Endothelial cell of umbilical vein (primary cell): Measurements from ENCODE around the gene MT1G. TPM values are rescaled to one million over a fixed set of nuclear protein-coding genes. Genes with fewer than 3 reads are reported as not detected.
"Not testable (repeated sequence)": the region's sequence is repeated elsewhere in the genome, so short reads cannot be mapped to it uniquely, and the experiment has no call there.

ENCODE experiments used
- BruUV-seq: library from RNA; stranded (reverse); fragments of 400-500 nt; replicated peaks from 2 replicates; lab custom pipeline; 2021; lab: Mats Ljungman, UMichigan
- CTCF ChIA-PET: fragments of 300-600, 350-600 bp; sonication (Branson Sonifier 250); formaldehyde crosslinking; loops from one replicate; lab custom pipeline; 2021; ENCODE audit warnings: antibody characterized with exemption, inconsistent platforms; lab: Charles Lee
- POLR2A ChIA-PET: fragments of 300-600, 350-600 bp; sonication (Branson Sonifier 250); formaldehyde crosslinking; loops from one replicate; lab custom pipeline; 2021; ENCODE audit warnings: antibody characterized with exemption, inconsistent platforms; lab: Charles Lee
- DNase-seq: peaks from one replicate; pipeline ENCODE4 v3.0.0-alpha.2; 2011; ENCODE audit warnings: low read depth, low spot score
- FAIRE-seq: peaks from 2 replicates; lab custom pipeline; 2011; peaks lifted over from hg19 to GRCh38; lab: Jason Lieb, UNC
- H2AFZ ChIP-seq: 2 replicates; pipeline ENCODE4 v1.6.0; 2012; ENCODE audit warnings: low read depth, low read length, control low read depth, inconsistent platforms
- H3K27ac ChIP-seq: 2 replicates; pipeline ENCODE4 v1.5.1; 2011; ENCODE audit warnings: low read depth, mild to moderate bottlenecking, control low read depth, low read length, moderate library complexity; ENCODE audit not compliant: insufficient read depth
- H3K27me3 ChIP-seq, 2 experiments: 2 replicates each; pipeline versions ENCODE4 v1.6.0 to v1.6.1; 2011; ENCODE audit warnings: low read length in 2 of 2, mixed read lengths in 1 of 2; ENCODE audit not compliant: control insufficient read depth in 2 of 2, insufficient read depth in 2 of 2
- H3K36me3 ChIP-seq, 2 experiments: 2 replicates in 1 of 2; 3 replicates in 1 of 2; pipeline ENCODE4 v1.5.1; 2011; ENCODE audit warnings: low read length in 2 of 2, mild to moderate bottlenecking in 1 of 2, moderate library complexity in 1 of 2; ENCODE audit not compliant: control insufficient read depth in 2 of 2, insufficient read depth in 2 of 2; ENCODE audit errors: extremely low read depth in 1 of 2
- H3K4me1 ChIP-seq: 3 replicates; pipeline ENCODE4 v1.5.1; 2011; ENCODE audit warnings: mild to moderate bottlenecking, low read length; ENCODE audit not compliant: control insufficient read depth, insufficient read depth; ENCODE audit errors: extremely low read depth
- H3K4me2 ChIP-seq: 2 replicates; pipeline ENCODE4 v1.6.1; 2011; ENCODE audit warnings: low read length, control low read depth, mixed read lengths; ENCODE audit not compliant: insufficient read depth
- H3K4me3 ChIP-seq, 3 experiments: fragments of 200-600 bp in 1 of 3; sonication (generic), shearing (Covaris generic) in 1 of 3; replicated peaks in 1 of 3; 2 replicates each; pipeline ENCODE4 v1.5.1; 2011 to 2016; ENCODE audit warnings: control low read depth in 3 of 3, low read length in 3 of 3, mild to moderate bottlenecking in 2 of 3, inconsistent platforms in 1 of 3, low read depth in 1 of 3, moderate library complexity in 1 of 3; ENCODE audit not compliant: insufficient read depth in 1 of 3
- H3K79me2 ChIP-seq: 2 replicates; pipeline ENCODE4 v1.6.0; 2012; ENCODE audit warnings: low read length, inconsistent platforms; ENCODE audit not compliant: control insufficient read depth, insufficient read depth
- H3K9ac ChIP-seq: replicated peaks from 2 replicates; pipeline ENCODE3; 2011; ENCODE audit warnings: low read length, control low read depth; ENCODE audit not compliant: insufficient read depth; ENCODE audit errors: extremely low read depth
- H3K9me1 ChIP-seq: replicated peaks from 3 replicates; pipeline ENCODE4 v1.6.0; 2011; ENCODE audit warnings: mild to moderate bottlenecking, low read length; ENCODE audit not compliant: control insufficient read depth, insufficient read depth; ENCODE audit errors: extremely low read depth
- H3K9me3 ChIP-seq: replicated peaks from 2 replicates; pipeline ENCODE4 v1.5.1; 2012; ENCODE audit warnings: low read length, inconsistent platforms; ENCODE audit not compliant: control insufficient read depth, insufficient read depth
- H4K20me1 ChIP-seq: replicated peaks from 2 replicates; pipeline ENCODE3; 2011; ENCODE audit warnings: mild to moderate bottlenecking, low read length; ENCODE audit not compliant: control insufficient read depth, insufficient read depth; ENCODE audit errors: extremely low read depth
- EZH2 ChIP-seq: IDR thresholded peaks from 2 replicates; pipeline ENCODE4 v1.6.1; 2012; ENCODE audit warnings: borderline replicate concordance, low read depth, mild to moderate bottlenecking, moderate library complexity, low read length, inconsistent platforms; ENCODE audit not compliant: severe bottlenecking
- FOS ChIP-seq: IDR thresholded peaks from 2 replicates; pipeline ENCODE4 v1.6.1; 2011; ENCODE audit warnings: mild to moderate bottlenecking, low read length, moderate library complexity, borderline replicate concordance; ENCODE audit not compliant: insufficient read depth
- GATA2 ChIP-seq: IDR thresholded peaks from 2 replicates; pipeline ENCODE4 v1.7.0; 2011; ENCODE audit warnings: low read depth, mild to moderate bottlenecking, moderate library complexity, mixed read lengths, low read length; ENCODE audit not compliant: insufficient read length, insufficient read depth
- JUN ChIP-seq: IDR thresholded peaks from 2 replicates; pipeline ENCODE4 v1.6.1; 2011; ENCODE audit warnings: borderline replicate concordance, low read depth; ENCODE audit not compliant: insufficient read length, insufficient read depth
- MYC ChIP-seq: IDR thresholded peaks from one replicate; pipeline ENCODE4 v1.6.1; 2011; ENCODE audit warnings: mild to moderate bottlenecking, low read depth, low read length
- POLR2A ChIP-seq: IDR thresholded peaks from 2 replicates; pipeline ENCODE4 v1.6.1; 2012; ENCODE audit warnings: low read depth, mild to moderate bottlenecking, control low read depth, low read length
- POLR2AphosphoS5 ChIP-seq: IDR thresholded peaks from 2 replicates; pipeline ENCODE4 v1.6.1; 2012; ENCODE audit warnings: low read depth, mild to moderate bottlenecking, control low read depth, low read length, moderate library complexity; ENCODE audit not compliant: insufficient read depth
- dilution Hi-C: fragments of 300-500 bp; cut with MboI; formaldehyde crosslinking; loops from one replicate; pipeline ENCODE4 v1.15.0; 2019; ENCODE audit warnings: low sequenced_read_pairs; ENCODE audit not compliant: extremely low pct_ligation_motif_present
- intact Hi-C: fragments of 100-400 bp; cut with micrococcal nuclease; formaldehyde crosslinking; loops from one replicate; pipeline ENCODE4 v1.10.0; 2022
- polyA plus RNA-seq, 4 experiments: library from polyadenylated mRNA; depleted of rRNA in 3 of 4; stranded (reverse) in 3 of 4; unstranded in 1 of 4; fragments of >200 nt; gene quantifications; 2 replicates each; pipeline versions ENCODE4 v1.2.1 to v1.2.3, GENCODE V29; 2011 to 2012; ENCODE audit warnings: missing spikeins in 1 of 4
- total RNA-seq: library from RNA; stranded (reverse); gene quantifications from 2 replicates; pipeline ENCODE4 v1.2.3, GENCODE V29; 2021
- TF ChIP-seq, protein P1 (sequence below): IDR thresholded peaks from 2 replicates; pipeline ENCODE4 v1.6.1; 2011; ENCODE audit not compliant: insufficient read depth, insufficient read length
- TF ChIP-seq, protein P2 (sequence below), 2 donors: IDR thresholded peaks; 1 replicate in 1 of 2; 2 replicates in 1 of 2; pipeline ENCODE4 v1.5.1; 2011; ENCODE audit warnings: low read length in 2 of 2, mild to moderate bottlenecking in 2 of 2, moderate library complexity in 2 of 2, control low read depth in 1 of 2, inconsistent platforms in 1 of 2, low read depth in 1 of 2; ENCODE audit not compliant: insufficient read depth in 1 of 2; ENCODE audit errors: extremely low read depth in 1 of 2

Gene MT1G
- total and polyA plus RNA-seq, 2 donors (not counting 3 experiments of a cell fraction or from before 2014, with no cell fraction given) = not detected

DNA sequence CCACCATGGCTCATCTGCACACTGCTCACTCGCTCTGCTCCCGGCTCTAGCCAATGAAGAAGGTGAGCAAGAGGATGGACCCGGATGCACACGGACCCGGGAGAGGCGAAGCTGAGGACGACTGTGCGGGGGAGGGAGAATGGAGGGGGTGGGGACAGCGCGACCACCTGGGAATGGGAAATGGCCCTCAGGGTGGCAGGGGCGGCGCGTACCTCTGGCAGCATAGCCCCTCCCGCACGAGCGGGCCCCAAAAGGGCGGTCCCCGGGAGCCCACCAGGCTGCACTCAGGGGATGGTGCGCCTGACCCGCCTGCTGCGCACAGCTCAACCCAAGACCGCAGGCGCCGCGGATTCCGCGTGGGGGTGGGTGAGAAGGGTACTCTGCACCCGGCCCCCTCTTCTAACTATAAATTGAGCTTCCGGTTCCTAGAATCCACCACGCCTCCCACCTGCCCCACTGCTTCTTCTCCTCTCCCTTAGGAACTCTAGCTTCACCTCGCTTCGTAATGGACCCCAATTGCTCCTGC, 7.9 kb upstream of the MT1G start:
- peaks cover 31 to 41% of the 10 kb centered on the region in 2 experiments for H3K27me3 ChIP-seq

DNA sequence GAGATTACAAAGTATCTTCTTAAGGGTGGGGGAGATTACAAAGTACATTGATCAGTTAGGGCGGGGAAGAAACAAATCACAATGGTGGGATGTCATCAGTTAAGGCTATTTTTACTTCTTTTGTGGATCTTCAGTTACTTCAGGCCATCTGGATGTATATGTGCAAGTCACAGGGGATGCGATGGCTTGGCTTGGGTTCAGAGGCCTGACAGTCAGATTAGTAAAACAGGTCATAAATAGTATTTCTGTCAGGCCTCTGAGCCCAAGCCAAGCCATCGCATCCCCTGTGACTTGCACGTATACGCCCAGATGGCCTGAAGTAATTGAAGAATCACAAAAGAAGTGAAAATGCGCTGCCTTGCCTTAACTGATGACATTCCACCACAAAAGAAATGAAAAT, 6.7 kb upstream of the MT1G start:
- H2AFZ ChIP-seq, BruUV-seq, H3K9ac ChIP-seq, H3K4me3 ChIP-seq, H3K9me1 ChIP-seq, FAIRE-seq, H3K4me1 ChIP-seq, H3K36me3 ChIP-seq, H3K79me2 ChIP-seq, POLR2A ChIA-PET, H3K4me2 ChIP-seq, DNase-seq, H3K27ac ChIP-seq, H3K9me3 ChIP-seq, H4K20me1 ChIP-seq, dilution Hi-C loops: not testable (repeated sequence)
- CTCF ChIA-PET = interaction anchor here (1.2 kb wide), 2 partner anchors 46 to 113 kb away, joined by 3 to 5 read pairs; no protein-coding TSS in a partner anchor
- intact Hi-C loops = loop anchor here (1.0 kb wide), 1 partner anchor 28 kb away; no protein-coding TSS in a partner anchor
- H3K27me3 ChIP-seq = peaks cover 43 to 53% of the 10 kb centered on the region in 2 experiments

More for the DNA sequence above, 7.9 kb upstream of the MT1G start:
- no peaks in the 10 kb centered on the region for H3K9me3 ChIP-seq
- no peaks in the 10 kb centered on the region for H3K36me3 ChIP-seq
- no peaks in the 10 kb centered on the region for H3K9me1 ChIP-seq
- DNase-seq (no peak), FAIRE-seq (no peak)
- H3K79me2 ChIP-seq = no peaks in the 10 kb centered on the region
- peaks cover 3% of the 10 kb centered on the region for H3K4me1 ChIP-seq
- no peak overlapping the region for H3K4me2 ChIP-seq
- H3K4me3 ChIP-seq = no peak overlapping the region
- no peak overlapping the region for H3K27ac ChIP-seq
- ChIA-PET POLR2A (no interaction called here), CTCF (interaction anchor here (0.7 to 2.5 kb wide), 4 partner anchors 26 to 114 kb away, joined by 3 to 22 read pairs (median 4); no protein-coding TSS in a partner anchor)
- intact Hi-C loops (no loop called here), dilution Hi-C loops (no loop called here)
- H4K20me1 ChIP-seq = no peaks in the 10 kb centered on the region
- BruUV-seq = no TSS peak
- no peak overlapping the region for H2AFZ ChIP-seq
- TF ChIP-seq POLR2AphosphoS5 (no peak), POLR2A (no peak), MYC (no peak), GATA2 (no peak), EZH2 (no peak), JUN (no peak), FOS (no peak)
- TF ChIP-seq, protein P1, sequence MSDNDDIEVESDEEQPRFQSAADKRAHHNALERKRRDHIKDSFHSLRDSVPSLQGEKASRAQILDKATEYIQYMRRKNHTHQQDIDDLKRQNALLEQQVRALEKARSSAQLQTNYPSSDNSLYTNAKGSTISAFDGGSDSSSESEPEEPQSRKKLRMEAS = no peak
- TF ChIP-seq, protein P2, sequence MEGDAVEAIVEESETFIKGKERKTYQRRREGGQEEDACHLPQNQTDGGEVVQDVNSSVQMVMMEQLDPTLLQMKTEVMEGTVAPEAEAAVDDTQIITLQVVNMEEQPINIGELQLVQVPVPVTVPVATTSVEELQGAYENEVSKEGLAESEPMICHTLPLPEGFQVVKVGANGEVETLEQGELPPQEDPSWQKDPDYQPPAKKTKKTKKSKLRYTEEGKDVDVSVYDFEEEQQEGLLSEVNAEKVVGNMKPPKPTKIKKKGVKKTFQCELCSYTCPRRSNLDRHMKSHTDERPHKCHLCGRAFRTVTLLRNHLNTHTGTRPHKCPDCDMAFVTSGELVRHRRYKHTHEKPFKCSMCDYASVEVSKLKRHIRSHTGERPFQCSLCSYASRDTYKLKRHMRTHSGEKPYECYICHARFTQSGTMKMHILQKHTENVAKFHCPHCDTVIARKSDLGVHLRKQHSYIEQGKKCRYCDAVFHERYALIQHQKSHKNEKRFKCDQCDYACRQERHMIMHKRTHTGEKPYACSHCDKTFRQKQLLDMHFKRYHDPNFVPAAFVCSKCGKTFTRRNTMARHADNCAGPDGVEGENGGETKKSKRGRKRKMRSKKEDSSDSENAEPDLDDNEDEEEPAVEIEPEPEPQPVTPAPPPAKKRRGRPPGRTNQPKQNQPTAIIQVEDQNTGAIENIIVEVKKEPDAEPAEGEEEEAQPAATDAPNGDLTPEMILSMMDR (IDR thresholded peaks at IDR 0.05; ENCODE audit: extremely low read depth in 1 of 2, insufficient read depth in 1 of 2, low read depth in 1 of 2, low read length in 2 of 2) = no peak
- no peak overlapping the region for H3K9ac ChIP-seq
